HG02852 (cell line): ENCODE results near the gene SOD3.

Source experiments
- ATAC-seq: cut with Tn5 transposase; IDR thresholded peaks from one replicate; pipeline ENCODE4 v1.9.1; 2021; ENCODE audit warnings: mild to moderate bottlenecking, moderate library complexity; ENCODE audit not compliant: unreplicated experiment

The SOD3 gene

GRCh38 chr4:24801136-24801855 is 5.9 kb downstream of the SOD3 start:
- no peak for ATAC-seq

GRCh38 chr4:24802648-24803047 is 7.3 kb downstream of the SOD3 start:
- no peak for ATAC-seq

- no peak for ATAC-seq
These were observed 9.7 kb downstream of the SOD3 start for GRCh38 chr4:24805067-24805466.

DNA sequence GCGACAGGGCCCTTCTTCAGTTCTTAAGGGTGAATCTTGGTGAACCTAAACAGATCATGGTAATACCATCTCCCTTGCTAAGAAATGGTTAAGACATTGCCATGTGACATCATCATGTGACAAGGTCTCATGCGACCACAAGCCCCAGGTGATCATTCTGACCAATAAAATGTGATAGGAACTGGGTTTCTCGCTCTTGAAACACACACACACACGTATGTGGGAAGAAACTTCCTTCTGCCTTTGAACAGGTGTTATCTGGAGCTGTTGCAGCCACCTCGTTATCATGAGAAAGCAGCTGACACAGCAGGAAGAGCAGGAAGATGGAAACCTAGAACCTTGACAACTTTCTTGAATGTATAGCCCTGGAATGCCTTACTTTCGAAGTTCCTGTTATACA is 10.2 kb downstream of the SOD3 start:
- ATAC-seq: no peak

DNA sequence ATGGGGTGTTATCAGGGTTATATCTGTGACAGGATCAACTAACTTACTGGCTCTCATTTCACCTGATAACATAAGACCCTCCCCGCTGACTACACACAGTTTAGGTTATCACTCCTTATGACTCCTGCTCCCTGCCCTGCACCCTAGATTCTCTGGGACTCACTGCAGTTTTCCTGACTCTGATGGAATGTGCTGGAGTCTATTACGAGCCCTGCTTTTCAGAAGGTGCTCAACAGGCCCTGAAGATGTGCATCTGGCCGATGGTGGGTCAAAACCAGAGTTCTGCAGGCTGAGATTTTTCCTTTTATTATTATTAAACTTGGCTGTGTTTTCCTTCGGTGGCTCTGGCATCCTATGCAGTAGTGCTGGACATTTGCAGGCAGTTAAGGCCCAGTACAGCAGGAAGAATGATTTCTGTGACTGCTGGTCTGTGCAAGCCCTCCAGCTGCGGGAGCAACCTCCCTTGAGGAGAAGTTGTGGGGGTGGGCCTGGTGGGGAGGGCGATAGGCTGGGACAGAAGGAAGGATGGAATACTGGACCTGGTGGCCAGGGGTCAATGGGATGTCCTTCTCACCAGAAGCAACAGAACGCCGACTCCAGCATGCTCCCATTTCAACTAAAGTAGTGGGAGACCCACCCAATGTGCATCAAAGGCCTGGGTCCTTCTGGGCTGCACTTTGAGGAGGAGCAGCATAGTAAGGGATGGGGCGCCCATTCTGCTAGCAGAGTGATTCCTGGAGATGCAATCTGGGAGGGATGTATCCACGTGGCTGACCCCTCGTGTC is 11.0 kb downstream of the SOD3 start:
- ATAC-seq: no peak

- no peak for ATAC-seq
These were observed 12.2 kb downstream of the SOD3 start for GRCh38 chr4:24807611-24808010.

GRCh38 chr4:24808261-24808660 is 12.9 kb downstream of the SOD3 start:
- ATAC-seq: no peak

DNA sequence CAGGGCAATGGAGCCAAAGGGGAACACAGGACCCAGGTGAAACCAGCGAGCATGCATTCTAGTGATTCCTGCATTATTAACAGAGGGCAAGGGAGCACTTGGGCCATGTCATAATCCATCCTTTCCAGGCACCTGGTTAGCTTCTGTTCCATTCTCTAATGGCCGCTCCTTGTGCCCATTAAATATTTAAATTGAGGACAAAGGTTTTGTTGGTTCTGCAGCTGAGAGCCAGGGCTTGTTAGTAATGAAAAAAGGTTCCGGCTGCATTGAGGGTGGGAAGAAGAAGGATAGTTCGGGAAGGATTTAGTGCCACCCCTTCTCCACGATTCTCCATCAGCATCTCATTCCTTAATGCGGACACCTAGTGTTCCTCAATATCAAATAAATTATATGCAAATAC is 13.6 kb downstream of the SOD3 start:
- no peak for ATAC-seq

- no peak for ATAC-seq
These were observed 14.0 kb downstream of the SOD3 start for GRCh38 chr4:24809376-24809775.

- ATAC-seq: no peak
These were observed 14.5 kb downstream of the SOD3 start for GRCh38 chr4:24809815-24810405.

DNA sequence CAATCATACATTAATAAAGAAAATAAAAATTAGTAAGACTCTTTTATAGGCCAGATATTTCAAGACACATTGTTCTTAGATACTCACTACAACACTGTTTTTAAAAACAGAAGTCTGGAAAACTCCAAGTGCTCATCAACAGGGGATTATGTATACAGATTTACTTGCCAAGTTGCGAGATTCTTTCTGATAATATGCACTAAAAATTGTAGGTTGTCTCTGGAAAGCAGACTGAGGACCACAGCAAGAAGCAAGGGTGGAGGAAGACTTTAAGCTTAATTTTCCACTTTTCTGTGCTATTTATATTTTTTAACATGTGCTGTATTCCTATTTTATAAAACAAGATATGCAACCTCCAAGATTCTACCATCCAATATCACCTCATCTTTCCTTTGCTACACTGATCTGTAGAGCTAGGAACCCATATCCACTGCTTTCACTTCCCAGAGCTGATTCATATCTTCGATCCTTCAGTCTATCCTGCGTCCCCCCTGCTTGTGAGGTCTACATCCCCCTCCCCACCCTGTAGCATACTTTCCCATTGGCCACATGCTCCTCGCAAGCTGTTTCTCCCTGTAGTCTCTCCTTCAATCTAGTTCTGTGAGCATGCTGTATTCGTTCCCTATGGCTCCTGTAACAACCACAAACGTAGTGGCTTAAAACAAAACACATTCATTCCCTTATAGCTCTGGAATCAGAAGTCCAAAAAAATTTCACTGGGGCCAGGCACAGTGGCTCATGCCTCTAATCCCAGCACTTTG is 15.7 kb downstream of the SOD3 start:
- ATAC-seq: no peak

- no peak for ATAC-seq
These were observed 18.4 kb downstream of the SOD3 start for GRCh38 chr4:24813732-24814131.

DNA sequence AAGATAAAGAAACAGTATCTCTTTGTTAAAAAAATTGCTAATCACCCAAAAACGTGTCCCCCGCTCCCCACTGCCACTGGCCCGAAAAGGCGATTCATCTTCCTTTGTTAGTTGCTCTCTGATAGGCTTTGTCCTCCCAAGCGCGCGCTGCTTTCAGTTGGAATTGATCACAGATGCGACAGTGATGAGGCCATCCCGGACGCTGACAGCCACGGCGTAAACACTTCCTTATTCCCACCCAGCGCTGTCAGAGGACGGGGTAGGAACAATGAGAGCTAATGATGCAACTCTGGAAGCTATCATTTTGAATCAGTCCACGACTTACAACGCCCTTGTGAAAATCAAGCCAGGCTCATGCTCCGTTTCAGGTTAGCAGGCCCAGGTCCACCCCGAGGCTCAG is 21.4 kb downstream of the SOD3 start:
- ATAC-seq: no peak

- no peak for ATAC-seq
These were observed 25.2 kb downstream of the SOD3 start for GRCh38 chr4:24820541-24820940.

GRCh38 chr4:24824720-24825119 is 29.3 kb downstream of the SOD3 start:
- ATAC-seq: no peak

- ATAC-seq: no peak
These were observed 36.3 kb downstream of the SOD3 start for GRCh38 chr4:24831637-24832036.

DNA sequence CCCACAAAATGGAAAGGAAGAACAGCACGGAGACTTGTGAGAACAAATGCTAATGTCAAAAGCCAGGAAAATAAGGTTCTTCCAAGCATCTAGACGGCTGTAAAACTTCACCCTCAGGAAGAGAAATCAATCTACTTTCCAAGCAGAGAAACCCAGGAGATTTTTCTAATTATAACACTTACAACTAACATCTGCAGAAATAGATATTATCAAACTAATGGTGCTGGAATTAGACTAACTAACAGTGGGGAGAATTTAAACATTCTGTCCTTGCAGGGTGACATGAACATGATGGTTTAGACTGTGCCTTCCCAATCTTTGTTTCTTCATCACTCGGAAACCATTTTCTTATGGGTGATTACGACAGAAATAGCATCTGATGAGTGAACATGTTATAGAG is 40.3 kb downstream of the SOD3 start:
- ATAC-seq: no peak

DNA sequence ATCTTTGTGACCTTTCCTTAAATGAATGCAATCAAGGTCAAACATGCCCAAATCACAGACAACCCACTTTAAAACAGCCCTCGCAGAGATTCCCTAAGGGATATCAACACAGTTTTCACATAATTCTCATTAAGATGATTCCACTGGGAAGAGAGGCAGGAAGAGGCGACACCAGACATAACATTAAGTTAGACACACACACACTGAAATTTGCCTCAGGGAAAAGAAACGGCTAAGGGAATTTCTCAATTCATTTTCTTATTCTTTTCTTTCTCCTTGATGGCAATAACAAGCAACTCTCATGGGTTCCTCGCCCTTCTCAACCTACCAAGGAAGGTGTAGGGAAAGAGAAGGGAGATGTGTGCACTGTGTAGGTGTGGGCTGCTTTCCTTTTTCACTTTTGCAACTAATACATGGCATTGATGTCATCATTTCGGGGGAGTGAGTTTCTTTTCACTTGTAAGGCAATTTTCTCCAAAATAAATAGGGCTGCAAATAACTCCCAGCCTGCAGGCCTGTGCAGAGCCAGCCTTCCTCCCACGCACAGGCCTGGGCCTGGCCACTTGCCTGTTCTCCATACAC is 41.4 kb downstream of the SOD3 start:
- peak; percentile 54 for ATAC-seq

- ATAC-seq: no peak
These were observed 42.0 kb downstream of the SOD3 start for GRCh38 chr4:24837336-24837735.

- no peak for ATAC-seq
These were observed 42.4 kb downstream of the SOD3 start for GRCh38 chr4:24837781-24838180.

- ATAC-seq: no peak
These were observed 45.0 kb downstream of the SOD3 start for GRCh38 chr4:24840362-24840761.
